C4-2B (cell line): ENCODE measurements around the gene CCDC171.
"Not testable (repeated sequence)": the region's sequence is repeated elsewhere in the genome, so short reads cannot be mapped to it uniquely, and the experiment has no call there.

Experiments
- H3K27ac ChIP-seq: fragments of 450-650 bp; 2 replicates; pipeline ENCODE4 v1.5.1; 2017
- CTCF ChIP-seq: fragments of 450-650 bp; conservative IDR thresholded peaks from 2 replicates; pipeline ENCODE4 v1.5.1; 2017; ENCODE audit warnings: mild to moderate bottlenecking
- ZFX ChIP-seq: fragments of 450-650 bp; IDR thresholded peaks from 2 replicates; pipeline ENCODE4 v1.6.1; 2017

Gene CCDC171

GRCh38 chr9:15697446-15697851, 144.6 kb downstream of the CCDC171 start:
- no peak for TF ChIP-seq ZFX
- TF ChIP-seq CTCF: no peak
- H3K27ac ChIP-seq: no peak overlapping the region

- H3K27ac ChIP-seq: not testable (repeated sequence)
These were observed 147.2 kb downstream of the CCDC171 start for GRCh38 chr9:15699876-15700559.

- H3K27ac ChIP-seq: no peak overlapping the region
- TF ChIP-seq ZFX: no peak
- no peak for TF ChIP-seq CTCF
These were observed 154.2 kb downstream of the CCDC171 start for GRCh38 chr9:15707000-15707399.

- no peak for TF ChIP-seq ZFX
- no peak for TF ChIP-seq CTCF
- H3K27ac ChIP-seq: no peak overlapping the region
These were observed 158.7 kb downstream of the CCDC171 start for GRCh38 chr9:15711531-15711930.

- H3K27ac ChIP-seq: no peak overlapping the region
- TF ChIP-seq ZFX (no peak), CTCF (no peak)
These were observed 159.1 kb downstream of the CCDC171 start for GRCh38 chr9:15711931-15712330.

GRCh38 chr9:15714746-15715145, 161.9 kb downstream of the CCDC171 start:
- H3K27ac ChIP-seq: no peak overlapping the region
- TF ChIP-seq CTCF: no peak
- no peak for TF ChIP-seq ZFX

- no peak overlapping the region for H3K27ac ChIP-seq
- TF ChIP-seq CTCF (no peak), ZFX (no peak)
These were observed 164.6 kb downstream of the CCDC171 start for GRCh38 chr9:15717290-15717967.

GRCh38 chr9:15718423-15718822, 165.6 kb downstream of the CCDC171 start:
- H3K27ac ChIP-seq: no peak overlapping the region
- TF ChIP-seq CTCF: no peak
- no peak for TF ChIP-seq ZFX
